ENCODE data around the gene TAPT1.

TAPT1 gene

GRCh38 chr4:16142598-16143310 is 83.5 kb downstream of the TAPT1 start:
- Histone ChIP-seq H3K4me1 (peaks cover 8% of the 10 kb centered on the region; the same call in 1 of the 2 replicates), H3K27me3 (no peaks in the 10 kb centered on the region), H3K4me3 (ENCODE audit: low read depth, low read length) (no peak overlapping the region), H3K9me3 (no peaks in the 10 kb centered on the region; the same call in 1 of the 2 replicates), H3K36me3 (no peaks in the 10 kb centered on the region)
- no peak for TF ChIP-seq CTCF (IDR thresholded peaks at IDR 0.05; ENCODE audit: low read depth, low read length)
- no peak for DNase-seq

- H3K9me3 ChIP-seq: no peaks in the 10 kb centered on the region; the same call in 1 of the 2 replicates
- peaks cover 8% of the 10 kb centered on the region; the same call in 1 of the 2 replicates for H3K4me1 ChIP-seq
- TF ChIP-seq CTCF (IDR thresholded peaks at IDR 0.05; ENCODE audit: low read depth, low read length): no peak
- H3K36me3 ChIP-seq: no peaks in the 10 kb centered on the region
- no peak overlapping the region for H3K4me3 ChIP-seq (ENCODE audit: low read depth, low read length)
- no peaks in the 10 kb centered on the region; the same call in 1 of the 2 replicates for H3K27me3 ChIP-seq
- no peak for DNase-seq
Measured at GRCh38 chr4:16140879-16141249, 85.4 kb downstream of the TAPT1 start.

GRCh38 chr4:16140231-16140878 is 85.9 kb downstream of the TAPT1 start:
- TF ChIP-seq CTCF (IDR thresholded peaks at IDR 0.05; ENCODE audit: low read depth, low read length): no peak
- H3K27me3 ChIP-seq: no peaks in the 10 kb centered on the region; the same call in 1 of the 2 replicates
- peaks cover 8% of the 10 kb centered on the region; the same call in 1 of the 2 replicates for H3K4me1 ChIP-seq
- H3K36me3 ChIP-seq: no peaks in the 10 kb centered on the region
- H3K9me3 ChIP-seq: no peaks in the 10 kb centered on the region; the same call in 1 of the 2 replicates
- no peak overlapping the region for H3K4me3 ChIP-seq (ENCODE audit: low read depth, low read length)
- DNase-seq: no peak

GRCh38 chr4:16139066-16139945 is 87.0 kb downstream of the TAPT1 start:
- no peaks in the 10 kb centered on the region; the same call in 1 of the 2 replicates for H3K27me3 ChIP-seq
- peak; percentile 39 for DNase-seq
- H3K4me3 ChIP-seq (ENCODE audit: low read depth, low read length): no peak overlapping the region
- no peak for TF ChIP-seq CTCF (IDR thresholded peaks at IDR 0.05; ENCODE audit: low read depth, low read length)
- H3K4me1 ChIP-seq: peaks cover 8% of the 10 kb centered on the region; the same call in 1 of the 2 replicates
- no peaks in the 10 kb centered on the region; the same call in 1 of the 2 replicates for H3K9me3 ChIP-seq
- H3K36me3 ChIP-seq: no peaks in the 10 kb centered on the region

GRCh38 chr4:16136827-16137226 is 89.4 kb downstream of the TAPT1 start:
- no peaks in the 10 kb centered on the region; the same call in 1 of the 2 replicates for H3K9me3 ChIP-seq
- H3K4me1 ChIP-seq: peaks cover 11% of the 10 kb centered on the region; the same call in 1 of the 2 replicates
- no peak for TF ChIP-seq CTCF (IDR thresholded peaks at IDR 0.05; ENCODE audit: low read depth, low read length)
- H3K27me3 ChIP-seq: no peaks in the 10 kb centered on the region; the same call in 1 of the 2 replicates
- H3K4me3 ChIP-seq (ENCODE audit: low read depth, low read length): no peak overlapping the region
- no peak for DNase-seq
- H3K36me3 ChIP-seq: no peaks in the 10 kb centered on the region
